ENCODE data around the gene TAS1R3.

GRCh38 chr1:1326075-1326605 is 4.9 kb upstream of the TAS1R3 start:
- no peak for TF ChIP-seq CTCF (conservative IDR thresholded peaks at IDR 0.05; ENCODE audit: low read depth in 2 of 2)
- TF ChIP-seq EZH2phosphoT487 (IDR thresholded peaks at IDR 0.05; ENCODE audit: unreplicated experiment): no peak
- no peak for TF ChIP-seq REST (IDR thresholded peaks at IDR 0.05; ENCODE audit: unreplicated experiment)
- no peak for TF ChIP-seq CREB1 (CRISPR knock-in tag; IDR thresholded peaks at IDR 0.05; ENCODE audit: low read depth)
- TF ChIP-seq EZH2 (IDR thresholded peaks at IDR 0.05; ENCODE audit: low read depth, unreplicated experiment): no peak
- no peak for TF ChIP-seq POLR2AphosphoS5 (IDR thresholded peaks at IDR 0.05; ENCODE audit: low read depth)
- no peak for TF ChIP-seq JUNB (IDR thresholded peaks at IDR 0.05; ENCODE audit: unreplicated experiment)
